HepG2 (cell line): ENCODE data around the gene RNF11. TPM values are rescaled to one million over a fixed set of nuclear protein-coding genes. Genes with fewer than 3 reads are reported as not detected.

Experiments used
- ATM ChIP-seq: fragments of 450-650 bp; IDR thresholded peaks from 2 replicates; pipeline ENCODE4 v1.7.1; 2017; ENCODE audit warnings: mild to moderate bottlenecking, borderline replicate concordance
- BHLHE40 ChIP-seq: IDR thresholded peaks from 2 replicates; pipeline ENCODE4 v1.6.1; 2011; ENCODE audit warnings: low read length, improper control_type of control experiment
- DZIP1 ChIP-seq: sonication (generic); formaldehyde crosslinking; IDR thresholded peaks from 2 replicates; pipeline ENCODE4 v1.5.0; 2020; ENCODE audit warnings: mild to moderate bottlenecking, missing genetic modification reagents
- FOXA3 ChIP-seq: IDR thresholded peaks from 2 replicates; pipeline ENCODE4 v1.6.1; 2016; ENCODE audit warnings: missing genetic modification reagents, missing compliant biosample characterization
- HMGXB4 ChIP-seq, 2 experiments: sonication (generic) in 1 of 2; formaldehyde crosslinking in 1 of 2; IDR thresholded peaks; 2 replicates each; pipeline versions ENCODE4 v1.4.0 to v1.6.1; 2018 to 2020; ENCODE audit warnings: missing genetic modification reagents in 2 of 2, borderline replicate concordance in 1 of 2, low read depth in 1 of 2, mild to moderate bottlenecking in 1 of 2, missing biosample characterization in 1 of 2
- IKZF4 ChIP-seq: sonication (generic); formaldehyde crosslinking; IDR thresholded peaks from 2 replicates; pipeline ENCODE4 v1.5.1; 2020; ENCODE audit warnings: borderline replicate concordance, mild to moderate bottlenecking, low read depth, missing genetic modification reagents; ENCODE audit errors: not compliant biosample characterization
- IRF9 ChIP-seq: sonication (generic); formaldehyde crosslinking; IDR thresholded peaks from 2 replicates; pipeline ENCODE4 v1.8.0; 2022; ENCODE audit warnings: missing genetic modification reagents, mild to moderate bottlenecking, borderline replicate concordance
- KDM2A ChIP-seq: sonication (generic); formaldehyde crosslinking; IDR thresholded peaks from 2 replicates; pipeline ENCODE4 v1.4.0; 2020; ENCODE audit warnings: low read depth, missing genetic modification reagents, borderline replicate concordance
- KDM3A ChIP-seq: IDR thresholded peaks from 2 replicates; pipeline ENCODE4 v1.6.1; 2018; ENCODE audit warnings: low read depth, missing compliant biosample characterization
- MEIS2 ChIP-seq: sonication (generic); formaldehyde crosslinking; IDR thresholded peaks from 2 replicates; pipeline ENCODE4 v1.9.0; 2021; ENCODE audit warnings: mild to moderate bottlenecking, missing genetic modification reagents
- PITX1 ChIP-seq: sonication (generic); formaldehyde crosslinking; IDR thresholded peaks from 2 replicates; pipeline ENCODE4 v1.5.1; 2020; ENCODE audit warnings: mild to moderate bottlenecking, missing genetic modification reagents
- SMAD1 ChIP-seq: sonication (generic); formaldehyde crosslinking; IDR thresholded peaks from 2 replicates; pipeline ENCODE4 v1.4.0; 2020; ENCODE audit warnings: missing genetic modification reagents, low read depth, mild to moderate bottlenecking, borderline replicate concordance
- THRA ChIP-seq: sonication (generic); formaldehyde crosslinking; IDR thresholded peaks from 2 replicates; pipeline ENCODE4 v1.4.0; 2020; ENCODE audit warnings: missing genetic modification reagents, borderline replicate concordance
- ZFP82 ChIP-seq: sonication (generic); formaldehyde crosslinking; IDR thresholded peaks from 2 replicates; pipeline ENCODE4 v1.5.1; 2020; ENCODE audit warnings: mild to moderate bottlenecking, missing genetic modification reagents, borderline replicate concordance
- ZNF333 ChIP-seq: sonication (generic); formaldehyde crosslinking; IDR thresholded peaks from 2 replicates; pipeline ENCODE4 v1.4.0; 2020; ENCODE audit warnings: mild to moderate bottlenecking, missing genetic modification reagents, borderline replicate concordance
- ZNF33A ChIP-seq: sonication (generic); formaldehyde crosslinking; IDR thresholded peaks from 2 replicates; pipeline ENCODE4 v1.5.1; 2020; ENCODE audit warnings: missing genetic modification reagents, mild to moderate bottlenecking, moderate library complexity, borderline replicate concordance
- ZNF577 ChIP-seq: sonication (generic); formaldehyde crosslinking; IDR thresholded peaks from 2 replicates; pipeline ENCODE4 v1.4.0; 2020; ENCODE audit warnings: mild to moderate bottlenecking, low read depth, missing genetic modification reagents, borderline replicate concordance
- ZNF614 ChIP-seq: IDR thresholded peaks from 2 replicates; pipeline ENCODE4 v1.6.1; 2018; ENCODE audit warnings: missing biosample characterization, missing genetic modification reagents, inconsistent platforms, borderline replicate concordance
- ZNF709 ChIP-seq: sonication (generic); formaldehyde crosslinking; IDR thresholded peaks from 2 replicates; pipeline ENCODE4 v1.5.0; 2020; ENCODE audit warnings: mild to moderate bottlenecking, missing genetic modification reagents
- polyA plus RNA-seq, 8 experiments: library from polyadenylated mRNA; depleted of rRNA in 3 of 8; stranded (reverse) in 7 of 8; unstranded in 1 of 8; fragments of >200 nt; fragmentation: Illumina TruSeq in 4 of 8; extraction: Trizol in 4 of 8; gene quantifications; 2 replicates each; pipeline versions ENCODE4 v1.2.1 to v1.2.3, GENCODE V29; 2011 to 2016; ENCODE audit warnings: low read depth in 4 of 8, missing spikeins in 1 of 8, mixed read lengths in 1 of 8; ENCODE audit not compliant: insufficient read depth in 1 of 8
- total RNA-seq, 5 experiments: library from RNA; depleted of rRNA; stranded (reverse); fragments of >200 nt; fragmentation: Illumina TruSeq; extraction: Trizol; gene quantifications; 2 replicates each; pipeline ENCODE4 v1.2.3, GENCODE V29; 2016; ENCODE audit warnings: low read depth in 1 of 5

Gene RNF11
- total and polyA plus RNA-seq, 2 of the 13 experiments (the other 11 are each of a cell fraction or from before 2014, with no cell fraction given), result 41.2 to 48.8 TPM

GRCh38 chr1:51235673-51236530 is at the start of gene RNF11 (continued):
- TF ChIP-seq HMGXB4 (CRISPR knock-in tag; IDR thresholded peaks at IDR 0.05; ENCODE audit: borderline replicate concordance in 1 of 2, low read depth in 1 of 2) (peak; percentile 46 to 81; a peak in 3 of 4 replicates), ATM (no peak), ZFP82 (no peak), DZIP1 (CRISPR knock-in tag) (no peak), IRF9 (CRISPR knock-in tag) (no peak), IKZF4 (CRISPR knock-in tag) (no peak), KDM3A (CRISPR knock-in tag) (no peak), ZNF577 (CRISPR knock-in tag) (no peak), PITX1 (no peak), SMAD1 (no peak), KDM2A (CRISPR knock-in tag) (peak; percentile 79; the same call in 1 of the 2 replicates), ZNF333 (CRISPR knock-in tag) (peak; percentile 75; the same call in 1 of the 2 replicates), BHLHE40 (0 out of 2 replicates have a peak, but pooled peaks have one; percentile 5), MEIS2 (CRISPR knock-in tag) (peak; percentile 24; the same call in 1 of the 2 replicates), ZNF33A (CRISPR knock-in tag) (no peak), THRA (CRISPR knock-in tag) (no peak), ZNF709 (CRISPR knock-in tag) (peak; percentile 29; the same call in 1 of the 2 replicates), FOXA3 (0 out of 2 replicates have a peak, but pooled peaks have one; percentile 14), ZNF614 (CRISPR knock-in tag) (no peak; the same call in 1 of the 2 replicates)
